Measurements from ENCODE around the gene RPL22. TPM values are rescaled to one million over a fixed set of nuclear protein-coding genes. Genes with fewer than 3 reads are reported as not detected.

The RPL22 gene
- total and polyA plus RNA-seq, 2 of the 4 experiments (the other 2 are of a cell fraction), result 26.2 to 131 TPM

DNA sequence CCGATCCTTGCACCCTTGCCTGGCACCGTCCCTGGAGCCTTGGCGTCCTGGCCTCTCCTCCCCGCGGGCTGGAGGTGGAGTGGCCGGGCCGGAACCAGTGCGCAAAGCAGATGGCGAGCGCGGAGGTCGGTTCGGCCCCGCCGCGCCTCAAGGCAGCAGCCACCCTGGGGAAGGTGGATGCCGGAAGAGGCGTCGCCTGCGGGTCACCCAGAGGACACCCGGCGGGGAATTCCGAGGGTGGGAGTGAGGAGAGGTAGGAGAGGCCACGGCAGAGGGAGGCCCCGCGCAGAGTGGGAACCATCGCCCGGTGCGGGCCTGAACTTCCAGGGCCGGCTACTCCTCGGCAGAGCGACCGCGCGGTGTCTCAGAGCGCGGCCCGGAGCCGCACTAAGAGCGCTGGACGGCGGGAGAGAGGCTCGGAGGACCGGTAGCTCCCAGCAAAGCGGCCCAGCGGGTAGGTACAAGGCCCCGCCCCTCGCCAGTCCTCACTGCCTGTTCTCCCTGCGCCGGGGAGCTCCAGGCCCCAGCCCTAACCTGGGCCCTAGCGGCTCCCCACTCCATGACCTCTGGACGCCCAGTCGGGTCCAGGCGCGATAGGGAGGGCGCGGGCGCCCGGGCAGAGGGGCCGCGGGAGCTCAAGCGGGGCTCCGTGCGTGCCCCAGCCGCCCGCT lies 6.6 kb upstream of the RPL22 start, which contains the start of gene RNF207:
TSS of gene RNF207 (plus strand) at position 271 of the 671 bp plus-strand sequence. CDS start 417 bp downstream, outside the sequence.
- no peak within 1 kb of the TSS for H2BK15ac ChIP-seq (ENCODE audit: low read depth, low read length)
- H3K4me3 ChIP-seq (ENCODE audit: insufficient read depth, low read depth, low read length), result peak within 1 kb of the TSS; percentile 30
- peaks cover 7% of the 10 kb centered on the region; the same call in 1 of the 2 replicates for H3K4me1 ChIP-seq (ENCODE audit: control insufficient read depth, insufficient read depth, low read length)
- H3K36me3 ChIP-seq (ENCODE audit: control insufficient read depth, insufficient read depth, low read length), result no peaks in the 10 kb centered on the region
- H3K14ac ChIP-seq (replicated peaks; ENCODE audit: low read depth, low read length), result peak within 1 kb of the TSS; percentile 72; the same call in 1 of the 2 replicates
- no peak within 1 kb of the TSS; the same call in 1 of the 2 replicates for H3K18ac ChIP-seq (ENCODE audit: low read depth, low read length)
- dilution Hi-C loops (cut with HindIII; ENCODE audit: low sequenced_read_pairs, unreplicated experiment) (no loop called here), in situ Hi-C loops (cut with MboI; ENCODE audit: low sequenced_read_pairs) (no loop called here), intact Hi-C loops (cut with micrococcal nuclease) (no loop called here)
- H4K8ac ChIP-seq (ENCODE audit: low read depth in 2 of 2, low read length in 2 of 2), result peak within 1 kb of the TSS; percentile 65 to 68; a peak in 2 of 4 replicates
- peak within 1 kb of the TSS; percentile 84 for H2AK9ac ChIP-seq (replicated peaks; ENCODE audit: low read depth, low read length, poor library complexity)
- H3K23ac ChIP-seq (ENCODE audit: low read depth, low read length), result no peak within 1 kb of the TSS; the same call in 1 of the 2 replicates
- DNase-seq (peak; percentile 47), ATAC-seq (ENCODE audit: low read depth) (peak; percentile 31)
- H4K5ac ChIP-seq (ENCODE audit: low read depth, low read length), result peak within 1 kb of the TSS; percentile 44; the same call in 1 of the 2 replicates
- no peaks in the 10 kb centered on the region; a peak in 1 of 4 replicates for H3K79me1 ChIP-seq (ENCODE audit: low read depth in 1 of 2, low read length in 2 of 2)
- no peak within 1 kb of the TSS; the same call in 1 of the 2 replicates for H3K27ac ChIP-seq (ENCODE audit: insufficient read depth, low read length)
- H2BK20ac ChIP-seq (ENCODE audit: low read depth, low read length), result no peak within 1 kb of the TSS
- no peaks in the 10 kb centered on the region; the same call in 1 of the 2 replicates for H3K27me3 ChIP-seq (ENCODE audit: control insufficient read depth, insufficient read depth, low read length)
- H3K9me3 ChIP-seq (ENCODE audit: control insufficient read depth, insufficient read depth, low read length), result no peaks in the 10 kb centered on the region
- H2BK120ac ChIP-seq (ENCODE audit: low read depth, low read length), result no peak within 1 kb of the TSS
- no peak within 1 kb of the TSS for H3K56ac ChIP-seq (ENCODE audit: extremely low read depth, insufficient read depth, low read length)
- CTCF ChIA-PET, result interaction anchor here (1.0 kb wide), 1 partner anchor 89 kb away, joined by 3 read pairs; no protein-coding TSS in a partner anchor
- POLR2A ChIA-PET (ENCODE audit: unreplicated experiment), result no interaction called here
- no peaks in the 10 kb centered on the region; the same call in 1 of the 2 replicates for H4K20me1 ChIP-seq (ENCODE audit: insufficient read depth, low read length)
- no peak within 1 kb of the TSS for H4K91ac ChIP-seq (ENCODE audit: insufficient read depth, low read depth, low read length)
- H3K4ac ChIP-seq (ENCODE audit: low read depth, low read length), result peak within 1 kb of the TSS; percentile 76; the same call in 1 of the 2 replicates
- peak within 1 kb of the TSS; percentile 68 for H3K4me2 ChIP-seq (ENCODE audit: low read depth, low read length)
- H2AK5ac ChIP-seq (ENCODE audit: low read depth, low read length), result peak within 1 kb of the TSS; percentile 1; the same call in 1 of the 2 replicates
- WGBS, 2 experiments (ENCODE audit: extremely low coverage in 2 of 2, insufficient read length in 1 of 2), result 10% methylated on average over 5 of the region's 66 CpGs; no CpG with 5 or more reads in 1 of the 2 experiments
- TF ChIP-seq ELK1 (IDR thresholded peaks at IDR 0.05; ENCODE audit: borderline replicate concordance, low read depth, low read length) (no peak), MAZ (IDR thresholded peaks at IDR 0.05; ENCODE audit: borderline replicate concordance, low read depth, low read length) (peak; percentile 84; the same call in 1 of the 2 replicates)
- H3K9ac ChIP-seq (ENCODE audit: low read depth, low read length), result peak within 1 kb of the TSS; percentile 44; the same call in 1 of the 2 replicates
- H2BK5ac ChIP-seq (ENCODE audit: low read depth, low read length, poor library complexity, severe bottlenecking), result no peak within 1 kb of the TSS
- BruUV-seq (replicated peaks), result no TSS peak
- peaks cover 4% of the 10 kb centered on the region for H3K9me1 ChIP-seq (ENCODE audit: insufficient read depth, low read length)
- H2AFZ ChIP-seq (replicated peaks; ENCODE audit: low read length, poor library complexity), result peak within 1 kb of the TSS; percentile 92

Data from IMR-90 (cell line).